Right lobe of liver (tissue), 6 donors: ENCODE data around the gene ALPP. TPM values are rescaled to one million over a fixed set of nuclear protein-coding genes. Genes with fewer than 3 reads are reported as not detected.

ENCODE experiments used
- ATAC-seq, 4 donors: fragments of 200-7000 bp; cut with Tn5 transposase; one replicate each; pipeline ENCODE4 v1.9.1; 2020; ENCODE audit warnings: mild to moderate bottlenecking in 4 of 4, moderate library complexity in 4 of 4
- DNase-seq, 3 donors: peaks; one replicate each; pipeline ENCODE4 v3.0.0-alpha.2; 2020
- H3K27ac ChIP-seq, 3 donors: fragments of 200-600 bp; one replicate each; pipeline ENCODE4 v1.8.0; 2022
- H3K27me3 ChIP-seq, 2 donors: fragments of 200-600 bp; one replicate each; pipeline ENCODE4 v1.8.0; 2022
- H3K36me3 ChIP-seq, 4 donors: fragments of 200-600 bp; sonication (generic) in 1 of 4; one replicate each; pipeline versions ENCODE4 v1.5.1 to v1.8.0; 2017 to 2022; ENCODE audit warnings: control low read depth in 1 of 4
- H3K4me1 ChIP-seq, 4 donors: fragments of 200-600 bp; sonication (generic) in 1 of 4; one replicate each; pipeline versions ENCODE4 v1.5.1 to v1.8.0; 2017 to 2022; ENCODE audit warnings: control low read depth in 1 of 4
- H3K4me3 ChIP-seq, 3 donors: fragments of 200-600 bp; one replicate each; pipeline ENCODE4 v1.8.0; 2022
- H3K9me3 ChIP-seq, 4 donors: fragments of 200-600 bp; sonication (generic) in 1 of 4; one replicate each; pipeline versions ENCODE4 v1.5.1 to v1.8.0; 2017 to 2022; ENCODE audit warnings: control low read depth in 1 of 4
- POLR2A ChIP-seq: fragments of 450-650 bp; IDR thresholded peaks from one replicate; pipeline ENCODE4 v1.6.1; 2017; ENCODE audit warnings: antibody characterized with exemption, mild to moderate bottlenecking
- WGBS: methylation state at CpG from one replicate; pipeline ENCODE4 v1.1.6; 2018; ENCODE audit warnings: low coverage, low lambda C conversion rate; ENCODE audit not compliant: insufficient coverage; ENCODE audit errors: missing lambda C conversion rate; 5-methylcytosine and 5-hydroxymethylcytosine counted together
- intact Hi-C, 2 donors: fragments of 100-400 bp; cut with DNase I; formaldehyde crosslinking; loops; one replicate each; pipeline versions ENCODE4 v1.11.2 to v1.14.1; 2022
- total RNA-seq, 6 experiments: library from RNA; depleted of rRNA in 2 of 6; stranded (reverse); fragments of >200 nt in 2 of 6; fragmentation: NEBNext Ultra II Directional in 3 of 6; extraction: Animal tissue kit (Norgen Biotek cat#: 25700) in 3 of 6; gene quantifications; one replicate each; pipeline versions ENCODE4 v1.1.0 to v1.2.4, GENCODE V29; 2016 to 2023
- TF ChIP-seq, protein P1 (sequence below), 4 donors: fragments of 200-600 bp in 3 of 4; fragments of 450-650 bp in 1 of 4; IDR thresholded peaks; one replicate each; pipeline versions ENCODE4 v1.5.1 to v1.8.0; 2016 to 2022; ENCODE audit warnings: antibody characterized with exemption in 4 of 4, mild to moderate bottlenecking in 2 of 4
- donor health status: DM: no; HTN: yes; CAD: no.
- donor health status: DM: no; HTN: no; CAD: no.
- donor health status: DM: no; HTN: no; CAD: no.
- donor health status: DM: no; HTN: yes; CAD: no.
- donor health status: DM: no; HTN: yes; CAD: no.

ALPP gene
- total RNA-seq, 6 experiments from 2014 or later, result not detected

DNA sequence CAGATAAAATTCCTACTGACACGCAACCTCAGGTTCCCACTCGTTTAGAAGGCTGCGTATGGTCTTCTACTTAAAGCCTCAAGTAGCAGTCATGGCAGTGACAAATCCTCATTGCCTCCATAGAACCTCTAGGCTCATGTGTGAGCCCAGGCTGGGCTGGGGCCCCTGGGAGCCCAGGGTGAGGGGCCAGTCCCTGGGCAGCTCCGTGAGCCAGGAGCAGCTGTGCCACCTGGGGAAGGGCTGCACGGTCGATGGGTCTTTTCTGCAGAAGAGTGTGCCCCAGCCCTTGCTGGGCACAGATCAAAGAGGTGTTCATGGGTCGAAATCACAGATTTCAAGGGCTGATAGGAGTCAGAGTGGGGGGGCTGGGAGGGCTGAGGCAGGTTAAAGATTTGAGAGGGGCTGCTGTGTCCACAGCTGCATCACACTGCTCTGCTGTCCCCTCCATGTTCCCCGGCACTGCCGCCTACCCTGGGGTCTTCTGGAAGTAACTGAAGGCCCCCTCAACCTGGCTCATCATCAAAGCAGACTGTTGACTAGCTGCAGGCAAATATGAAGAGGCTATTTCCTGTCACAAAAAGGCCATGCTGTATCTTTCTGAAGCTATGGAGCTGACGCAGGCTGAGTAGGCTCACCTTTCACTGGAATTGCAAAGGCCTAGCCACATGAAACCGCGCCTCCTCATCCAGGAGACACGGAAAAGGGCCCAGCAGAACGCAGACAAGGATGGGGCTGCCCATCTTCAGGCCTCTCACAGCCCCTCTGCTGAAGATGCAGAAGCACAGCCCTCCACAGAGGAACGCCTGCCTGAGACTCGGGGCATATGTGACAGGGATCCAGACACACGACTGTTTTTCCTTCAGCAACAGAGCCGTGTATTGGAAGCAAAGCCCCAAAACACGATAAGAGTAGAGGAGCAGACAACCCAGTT, 35.7 kb upstream of the ALPP start:
- H3K4me3 ChIP-seq, result no peak overlapping the region
- intact Hi-C loops, result no loop called here
- 83% methylated on average over 8 of the region's 19 CpGs for WGBS
- TF ChIP-seq, protein P1, sequence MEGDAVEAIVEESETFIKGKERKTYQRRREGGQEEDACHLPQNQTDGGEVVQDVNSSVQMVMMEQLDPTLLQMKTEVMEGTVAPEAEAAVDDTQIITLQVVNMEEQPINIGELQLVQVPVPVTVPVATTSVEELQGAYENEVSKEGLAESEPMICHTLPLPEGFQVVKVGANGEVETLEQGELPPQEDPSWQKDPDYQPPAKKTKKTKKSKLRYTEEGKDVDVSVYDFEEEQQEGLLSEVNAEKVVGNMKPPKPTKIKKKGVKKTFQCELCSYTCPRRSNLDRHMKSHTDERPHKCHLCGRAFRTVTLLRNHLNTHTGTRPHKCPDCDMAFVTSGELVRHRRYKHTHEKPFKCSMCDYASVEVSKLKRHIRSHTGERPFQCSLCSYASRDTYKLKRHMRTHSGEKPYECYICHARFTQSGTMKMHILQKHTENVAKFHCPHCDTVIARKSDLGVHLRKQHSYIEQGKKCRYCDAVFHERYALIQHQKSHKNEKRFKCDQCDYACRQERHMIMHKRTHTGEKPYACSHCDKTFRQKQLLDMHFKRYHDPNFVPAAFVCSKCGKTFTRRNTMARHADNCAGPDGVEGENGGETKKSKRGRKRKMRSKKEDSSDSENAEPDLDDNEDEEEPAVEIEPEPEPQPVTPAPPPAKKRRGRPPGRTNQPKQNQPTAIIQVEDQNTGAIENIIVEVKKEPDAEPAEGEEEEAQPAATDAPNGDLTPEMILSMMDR (IDR thresholded peaks at IDR 0.05), result no peak
- no peak for TF ChIP-seq POLR2A
- H3K27ac ChIP-seq, result no peak overlapping the region
- H3K36me3 ChIP-seq, result no peaks in the 10 kb centered on the region
- DNase-seq (peak in 1 of 3 donors; percentile 37), ATAC-seq (no peak)
- no peaks in the 10 kb centered on the region for H3K4me1 ChIP-seq
- no peaks in the 10 kb centered on the region for H3K27me3 ChIP-seq
- H3K9me3 ChIP-seq, result no peaks in the 10 kb centered on the region

DNA sequence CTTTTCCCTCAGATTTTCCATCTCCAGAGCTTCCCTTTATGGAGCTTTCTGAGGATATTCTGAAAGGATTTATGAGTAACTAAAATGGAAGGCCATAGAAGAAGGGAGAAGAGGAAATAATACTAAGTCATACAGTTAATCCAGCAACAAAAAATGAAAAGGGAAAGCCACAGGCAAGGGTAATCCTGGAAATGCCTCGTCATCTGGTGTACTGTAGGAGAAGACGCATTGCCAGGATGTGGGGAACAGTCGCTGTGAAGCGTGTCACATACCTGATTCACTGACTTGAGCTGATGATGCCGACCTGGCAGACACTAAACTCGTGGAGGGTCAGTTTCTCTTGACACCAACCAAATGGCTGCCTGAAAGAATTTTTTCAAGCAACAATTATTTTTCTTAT, 34.7 kb upstream of the ALPP start:
- Histone ChIP-seq H3K9me3 (no peaks in the 10 kb centered on the region), H3K4me3 (no peak overlapping the region), H3K27me3 (no peaks in the 10 kb centered on the region), H3K4me1 (no peaks in the 10 kb centered on the region), H3K27ac (no peak overlapping the region), H3K36me3 (no peaks in the 10 kb centered on the region)
- DNase-seq (no peak), ATAC-seq (no peak)
- no peak for TF ChIP-seq POLR2A
- TF ChIP-seq, protein P1 (IDR thresholded peaks at IDR 0.05), result no peak
- intact Hi-C loops, result no loop called here
- 65% methylated on average over 6 of the region's 6 CpGs for WGBS

DNA sequence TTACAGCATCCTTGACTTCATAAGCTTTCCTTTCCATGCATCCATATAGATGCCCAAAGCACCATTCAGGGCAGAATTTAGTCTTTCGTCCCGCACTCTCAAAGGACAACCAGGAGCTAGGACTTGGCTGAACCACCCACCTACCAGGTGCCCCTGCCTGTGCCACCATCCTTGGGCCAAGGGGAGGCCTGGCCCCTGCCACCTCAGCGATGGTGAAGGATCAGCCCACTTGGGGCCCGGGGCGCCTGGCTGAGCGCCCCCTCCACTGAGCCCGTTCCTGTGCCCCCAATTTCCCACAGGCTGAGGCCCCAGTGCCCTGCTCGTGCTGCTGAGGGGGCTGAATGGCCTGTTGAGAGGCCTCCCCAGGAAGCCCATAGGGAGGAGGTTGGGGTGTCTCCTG, 33.3 kb upstream of the ALPP start:
- ATAC-seq (peak in 1 of 4 donors; percentile 8), DNase-seq (peak in 1 of 3 donors; percentile 41)
- WGBS, result 85% methylated on average over 2 of the region's 8 CpGs
- H3K9me3 ChIP-seq, result no peaks in the 10 kb centered on the region
- H3K27me3 ChIP-seq, result peaks cover 0 to 10% of the 10 kb centered on the region in 2 donors
- TF ChIP-seq POLR2A, result no peak
- TF ChIP-seq, protein P1 (IDR thresholded peaks at IDR 0.05), result no peak
- H3K27ac ChIP-seq, result no peak overlapping the region
- no peak overlapping the region for H3K4me3 ChIP-seq
- intact Hi-C loops, result no loop called here
- no peaks in the 10 kb centered on the region for H3K4me1 ChIP-seq
- no peaks in the 10 kb centered on the region for H3K36me3 ChIP-seq

DNA sequence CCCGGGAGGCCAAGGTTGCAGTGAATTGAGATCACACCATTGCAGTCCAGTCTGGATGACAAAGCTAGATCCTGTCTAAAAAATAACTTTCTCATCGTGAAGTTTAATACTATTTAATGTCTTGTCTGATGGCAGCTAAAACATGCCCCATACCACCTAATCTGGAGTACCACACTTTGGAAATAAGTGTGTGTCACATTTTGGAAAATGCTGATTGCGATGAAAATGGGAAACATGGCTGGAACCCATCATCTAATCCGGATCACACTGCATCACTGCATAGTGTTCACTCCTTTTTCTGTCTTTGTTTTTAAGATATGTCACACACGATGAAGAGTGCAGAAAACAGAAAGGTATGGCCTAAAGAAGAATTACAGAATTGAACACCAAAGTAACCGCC, 31.2 kb upstream of the ALPP start:
- H3K4me1 ChIP-seq, result peaks cover 0 to 3% (median 0%) of the 10 kb centered on the region in 4 donors
- no peaks in the 10 kb centered on the region for H3K36me3 ChIP-seq
- H3K27me3 ChIP-seq, result peaks cover 0 to 24% of the 10 kb centered on the region in 2 donors
- H3K4me3 ChIP-seq, result no peak overlapping the region
- no peaks in the 10 kb centered on the region for H3K9me3 ChIP-seq
- WGBS, result 90% methylated on average over 6 of the region's 6 CpGs
- DNase-seq, result no peak
- intact Hi-C loops, result no loop called here
- no peak overlapping the region for H3K27ac ChIP-seq
- no peak for TF ChIP-seq POLR2A
- TF ChIP-seq, protein P1 (IDR thresholded peaks at IDR 0.05), result no peak
- ATAC-seq, result no peak
